SU-DHL-6 (cell line): ENCODE measurements around the gene DYSF.

Experiments
- H2AFZ ChIP-seq: fragments of 200-600 bp; sonication (generic); 2 replicates; pipeline ENCODE4 v1.6.1; 2014; ENCODE audit warnings: low read depth, mild to moderate bottlenecking, moderate library complexity, mixed read lengths, antibody characterized with exemption, low read length; ENCODE audit not compliant: severe bottlenecking
- H3F3A ChIP-seq: fragments of 200-600 bp; shearing (Covaris generic); 2 replicates; pipeline ENCODE4 v1.6.0; 2016; ENCODE audit warnings: antibody characterized with exemption, mild to moderate bottlenecking; ENCODE audit not compliant: insufficient read depth
- H3K27ac ChIP-seq: fragments of 200-600 bp; sonication (generic); 2 replicates; pipeline ENCODE4 v1.5.1; 2016; ENCODE audit warnings: low read depth, mild to moderate bottlenecking, low read length, moderate library complexity, mixed read lengths
- H3K27me3 ChIP-seq: fragments of 200-600 bp; sonication (generic), shearing (Covaris generic); 2 replicates; pipeline ENCODE4 v1.6.0; 2014; ENCODE audit warnings: mild to moderate bottlenecking, low read length
- H3K36me3 ChIP-seq: fragments of 200-600 bp; sonication (generic); 2 replicates; pipeline ENCODE4 v1.6.1; 2014; ENCODE audit warnings: mild to moderate bottlenecking, low read length, mixed read lengths
- H3K4me2 ChIP-seq: fragments of 300-600, 200-600 bp; shearing (Covaris generic), sonication (generic); 2 replicates; pipeline ENCODE4 v1.6.0; 2014; ENCODE audit warnings: low read length, low read depth, mild to moderate bottlenecking; ENCODE audit not compliant: poor library complexity, severe bottlenecking
- H3K4me3 ChIP-seq: fragments of 200-600 bp; sonication (generic); 2 replicates; pipeline ENCODE4 v1.5.1; 2014; ENCODE audit warnings: antibody characterized with exemption, low read length, mild to moderate bottlenecking, mixed read lengths; ENCODE audit not compliant: insufficient read depth, poor library complexity, severe bottlenecking
- H3K79me2 ChIP-seq: fragments of 200-600 bp; sonication (generic); 2 replicates; pipeline ENCODE4 v1.6.1; 2014; ENCODE audit warnings: mild to moderate bottlenecking, low read length, moderate library complexity; ENCODE audit not compliant: insufficient read depth
- H3K9ac ChIP-seq: fragments of 200-600 bp; sonication (generic); 2 replicates; pipeline ENCODE4 v1.7.0; 2014; ENCODE audit warnings: mild to moderate bottlenecking, low read length
- H3K9me2 ChIP-seq: fragments of 200-600 bp; sonication (generic); replicated peaks from 2 replicates; pipeline ENCODE4 v1.6.1; 2014; ENCODE audit warnings: low read length; ENCODE audit not compliant: insufficient read depth
- H3K9me3 ChIP-seq: fragments of 200-600 bp; sonication (generic); 2 replicates; pipeline ENCODE4 v1.6.1; 2014; ENCODE audit warnings: low read length, mixed read lengths; ENCODE audit not compliant: insufficient read depth
- H4K20me1 ChIP-seq: fragments of 200-600 bp; sonication (generic); 2 replicates; pipeline ENCODE4 v1.6.1; 2014; ENCODE audit warnings: low read depth, mild to moderate bottlenecking, antibody characterized with exemption, low read length, moderate library complexity, mixed read lengths
- CTCF ChIP-seq: fragments of 200-600 bp; sonication (generic); IDR thresholded peaks from one replicate; pipeline ENCODE4 v1.5.1; 2017; ENCODE audit warnings: antibody characterized with exemption, mild to moderate bottlenecking, low read length, moderate library complexity; ENCODE audit not compliant: insufficient read depth, poor library complexity, severe bottlenecking
- EZH2phosphoT487 ChIP-seq: fragments of 200-600 bp; sonication (generic), shearing (Covaris generic); conservative IDR thresholded peaks from 2 replicates; pipeline ENCODE4 v1.6.1; 2018; ENCODE audit warnings: mild to moderate bottlenecking, antibody characterized with exemption, low read length, moderate library complexity, mixed read lengths

Gene DYSF

GRCh38 chr2:71681626-71682025 lies 228.3 kb downstream of the DYSF start:
- no peaks in the 10 kb centered on the region for H3K36me3 ChIP-seq
- TF ChIP-seq CTCF (no peak), EZH2phosphoT487 (no peak)
- H3K79me2 ChIP-seq, result no peaks in the 10 kb centered on the region
- H3K4me2 ChIP-seq, result no peak overlapping the region
- no peaks in the 10 kb centered on the region for H4K20me1 ChIP-seq
- H3K9ac ChIP-seq, result no peak overlapping the region
- H3K27ac ChIP-seq, result no peak overlapping the region
- no peak overlapping the region for H3K4me3 ChIP-seq
- no peaks in the 10 kb centered on the region for H3K27me3 ChIP-seq
- H2AFZ ChIP-seq, result no peak overlapping the region
- H3K9me2 ChIP-seq, result no peaks in the 10 kb centered on the region
- no peaks in the 10 kb centered on the region for H3F3A ChIP-seq
- no peaks in the 10 kb centered on the region for H3K9me3 ChIP-seq

- no peak for TF ChIP-seq CTCF
- TF ChIP-seq EZH2phosphoT487, result no peak
- H3K4me2 ChIP-seq, result no peak overlapping the region
- no peaks in the 10 kb centered on the region for H3K9me2 ChIP-seq
- no peak overlapping the region for H3K4me3 ChIP-seq
- H3K27ac ChIP-seq, result no peak overlapping the region
- no peaks in the 10 kb centered on the region for H3K36me3 ChIP-seq
- no peaks in the 10 kb centered on the region for H3K9me3 ChIP-seq
- no peaks in the 10 kb centered on the region for H3F3A ChIP-seq
- H3K27me3 ChIP-seq, result no peaks in the 10 kb centered on the region
- no peaks in the 10 kb centered on the region for H4K20me1 ChIP-seq
- no peak overlapping the region for H2AFZ ChIP-seq
- H3K79me2 ChIP-seq, result no peaks in the 10 kb centered on the region
- no peak overlapping the region for H3K9ac ChIP-seq
Measured at GRCh38 chr2:71682341-71682740, 229.0 kb downstream of the DYSF start.

GRCh38 chr2:71683070-71683469 lies 229.7 kb downstream of the DYSF start:
- H2AFZ ChIP-seq, result no peak overlapping the region
- no peak overlapping the region for H3K9ac ChIP-seq
- no peak overlapping the region for H3K4me3 ChIP-seq
- no peaks in the 10 kb centered on the region for H4K20me1 ChIP-seq
- H3K27me3 ChIP-seq, result no peaks in the 10 kb centered on the region
- H3K9me3 ChIP-seq, result no peaks in the 10 kb centered on the region
- no peaks in the 10 kb centered on the region for H3K79me2 ChIP-seq
- H3K36me3 ChIP-seq, result no peaks in the 10 kb centered on the region
- no peaks in the 10 kb centered on the region for H3K9me2 ChIP-seq
- no peak overlapping the region for H3K4me2 ChIP-seq
- H3K27ac ChIP-seq, result no peak overlapping the region
- H3F3A ChIP-seq, result no peaks in the 10 kb centered on the region
- TF ChIP-seq EZH2phosphoT487 (no peak), CTCF (no peak)
